GM12878 (cell line): ENCODE results near the gene KRTAP5-3. TPM values are rescaled to one million over a fixed set of nuclear protein-coding genes. Genes with fewer than 3 reads are reported as not detected.

Experiments
- ATAC-seq: fragments of 200-7000 bp; cut with Tn5 transposase; 3 replicates; pipeline ENCODE4 v1.9.1; 2020; ENCODE audit warnings: mild to moderate bottlenecking, moderate library complexity
- BruUV-seq: library from RNA; stranded (reverse); fragments of 400-500 nt; replicated peaks from 2 replicates; lab custom pipeline; 2021; lab: Mats Ljungman, UMichigan
- CTCF ChIA-PET: fragments of 300-600 bp; sonication (Branson Sonifier 250); formaldehyde crosslinking; extraction: SDS; loops from one replicate; lab custom pipeline; 2021; ENCODE audit warnings: inconsistent platforms; lab: Yijun Ruan, JAX
- POLR2A ChIA-PET: fragments of 350-600 bp; formaldehyde crosslinking; extraction: SDS; loops from one replicate; lab custom pipeline; 2021; ENCODE audit warnings: inconsistent platforms; lab: Charles Lee
- RAD21 ChIA-PET: fragments of 300-600 bp; sonication (Branson Sonifier 250); formaldehyde crosslinking; loops from one replicate; lab custom pipeline; 2023; ENCODE audit warnings: antibody characterized with exemption; ENCODE audit not compliant: unreplicated experiment; lab: Charles Lee
- SMC1A ChIA-PET: fragments of 300-600 bp; sonication (Branson Sonifier 250); formaldehyde crosslinking; loops from one replicate; lab custom pipeline; 2023; ENCODE audit not compliant: unreplicated experiment, uncharacterized antibody; lab: Charles Lee
- DNase-seq: peaks from one replicate; pipeline ENCODE4 v3.0.0-alpha.2; 2011; ENCODE audit warnings: low read depth, low spot score
- FAIRE-seq: peaks from 3 replicates; lab custom pipeline; 2011; peaks lifted over from hg19 to GRCh38; lab: Jason Lieb, UNC
- H2AFZ ChIP-seq: 2 replicates; pipeline ENCODE4 v1.6.0; 2011; ENCODE audit warnings: low read depth, low read length, control low read depth; ENCODE audit not compliant: control insufficient read depth
- H3K27ac ChIP-seq: 2 replicates; pipeline ENCODE4 v1.5.1; 2011; ENCODE audit warnings: control low read depth; ENCODE audit not compliant: control insufficient read depth, insufficient read depth
- H3K27me3 ChIP-seq, 2 experiments: replicated peaks in 1 of 2; 2 replicates each; pipeline versions ENCODE4 v1.6.0 to v1.6.1; 2011; ENCODE audit warnings: low read length in 1 of 2; ENCODE audit not compliant: control insufficient read depth in 2 of 2, insufficient read depth in 2 of 2
- H3K36me3 ChIP-seq, 2 experiments: 2 replicates each; pipeline ENCODE4 v1.5.1; 2011; ENCODE audit warnings: low read length in 1 of 2; ENCODE audit not compliant: control insufficient read depth in 2 of 2, insufficient read depth in 2 of 2
- H3K4me1 ChIP-seq: 2 replicates; pipeline ENCODE4 v1.6.1; 2011; ENCODE audit warnings: mild to moderate bottlenecking, low read length, moderate library complexity, mixed read lengths; ENCODE audit not compliant: control insufficient read depth, insufficient read depth
- H3K4me2 ChIP-seq: 2 replicates; pipeline ENCODE4 v1.6.0; 2011; ENCODE audit warnings: control low read depth; ENCODE audit not compliant: control insufficient read depth, insufficient read depth
- H3K4me3 ChIP-seq: fragments of 200-600 bp; sonication (generic); 2 replicates; pipeline ENCODE4 v1.5.1; 2016
- H3K79me2 ChIP-seq: 2 replicates; pipeline ENCODE4 v1.6.0; 2011; ENCODE audit warnings: low read length; ENCODE audit not compliant: control insufficient read depth, insufficient read depth
- H3K9ac ChIP-seq: 2 replicates; pipeline ENCODE4 v1.8.0; 2011; ENCODE audit warnings: low read length, control low read depth, mixed read lengths; ENCODE audit not compliant: control insufficient read depth, insufficient read depth
- H3K9me3 ChIP-seq: replicated peaks from 3 replicates; pipeline ENCODE4 v1.5.1; 2011; ENCODE audit warnings: mild to moderate bottlenecking, low read length; ENCODE audit not compliant: control insufficient read depth, insufficient read depth
- H4K20me1 ChIP-seq: 2 replicates; pipeline ENCODE4 v1.6.0; 2011; ENCODE audit not compliant: control insufficient read depth, insufficient read depth
- ATF2 ChIP-seq: IDR thresholded peaks from 2 replicates; pipeline ENCODE4 v1.6.1; 2012; ENCODE audit warnings: low read length, inconsistent platforms
- ATF7 ChIP-seq: fragments of 450-650 bp; IDR thresholded peaks from 2 replicates; pipeline ENCODE4 v1.6.1; 2016; ENCODE audit warnings: low read depth, mild to moderate bottlenecking
- EED ChIP-seq: sonication (generic); IDR thresholded peaks from 2 replicates; pipeline ENCODE4 v1.6.1; 2016; ENCODE audit warnings: antibody characterized with exemption, low read depth
- NFYB ChIP-seq: IDR thresholded peaks from 2 replicates; pipeline ENCODE4 v1.6.1; 2011; ENCODE audit warnings: low read depth, mild to moderate bottlenecking, low read length, improper control_type of control experiment, moderate library complexity; ENCODE audit not compliant: insufficient read depth
- SMAD1 ChIP-seq: fragments of 450-650 bp; IDR thresholded peaks from 2 replicates; pipeline ENCODE4 v1.6.1; 2018; ENCODE audit warnings: mild to moderate bottlenecking, low read depth; ENCODE audit not compliant: partially characterized antibody
- STAT1 ChIP-seq: fragments of 450-650 bp; conservative IDR thresholded peaks from 2 replicates; pipeline ENCODE4 v1.6.1; 2014; ENCODE audit warnings: antibody characterized with exemption, mild to moderate bottlenecking
- WGBS: methylation state at CpG from one replicate; pipeline ENCODE4 v1.1.6; 2016; ENCODE audit warnings: low lambda C conversion rate; ENCODE audit not compliant: insufficient replicate concordance, insufficient coverage; ENCODE audit errors: missing lambda C conversion rate; 5-methylcytosine and 5-hydroxymethylcytosine counted together
- in situ Hi-C: fragments of 300-500 bp; cut with MboI; formaldehyde crosslinking; loops from 9 replicates; pipeline ENCODE4 v1.14.3; 2018; ENCODE audit warnings: mixed read lengths
- intact Hi-C: fragments of 100-400 bp; cut with micrococcal nuclease; formaldehyde crosslinking; loops from one replicate; pipeline ENCODE4 v1.14.2; 2022; ENCODE audit not compliant: unreplicated experiment
- polyA plus RNA-seq, 11 experiments: library from polyadenylated mRNA; depleted of rRNA in 4 of 11; unstranded in 6 of 11; stranded (reverse) in 5 of 11; fragments of >200 nt; fragmentation: Nextera tagmentation in 4 of 11; fragmentation: Illumina TruSeq in 1 of 11; extraction: Ambion mirVana in 4 of 11; extraction: Trizol in 1 of 11; gene quantifications; 1 replicate in 1 of 11; 2 replicates in 10 of 11; pipeline versions ENCODE4 v1.2.1 to v1.2.3, GENCODE V29; 2011 to 2016; ENCODE audit warnings: inconsistent platforms in 2 of 11, missing spikeins in 2 of 11, low read depth in 1 of 11
- total RNA-seq, 4 experiments: library from RNA; depleted of rRNA in 3 of 4; stranded (reverse); fragments of >200 nt in 3 of 4; fragmentation: Illumina TruSeq in 1 of 4; extraction: Trizol in 1 of 4; gene quantifications; 2 replicates each; pipeline versions ENCODE4 v1.2.1 to v1.2.3, GENCODE V29; 2013 to 2021

KRTAP5-3 gene
- total and polyA plus RNA-seq, 10 of the 15 experiments (the other 5 are each of a cell fraction or from before 2014, with no cell fraction given), result not detected

DNA sequence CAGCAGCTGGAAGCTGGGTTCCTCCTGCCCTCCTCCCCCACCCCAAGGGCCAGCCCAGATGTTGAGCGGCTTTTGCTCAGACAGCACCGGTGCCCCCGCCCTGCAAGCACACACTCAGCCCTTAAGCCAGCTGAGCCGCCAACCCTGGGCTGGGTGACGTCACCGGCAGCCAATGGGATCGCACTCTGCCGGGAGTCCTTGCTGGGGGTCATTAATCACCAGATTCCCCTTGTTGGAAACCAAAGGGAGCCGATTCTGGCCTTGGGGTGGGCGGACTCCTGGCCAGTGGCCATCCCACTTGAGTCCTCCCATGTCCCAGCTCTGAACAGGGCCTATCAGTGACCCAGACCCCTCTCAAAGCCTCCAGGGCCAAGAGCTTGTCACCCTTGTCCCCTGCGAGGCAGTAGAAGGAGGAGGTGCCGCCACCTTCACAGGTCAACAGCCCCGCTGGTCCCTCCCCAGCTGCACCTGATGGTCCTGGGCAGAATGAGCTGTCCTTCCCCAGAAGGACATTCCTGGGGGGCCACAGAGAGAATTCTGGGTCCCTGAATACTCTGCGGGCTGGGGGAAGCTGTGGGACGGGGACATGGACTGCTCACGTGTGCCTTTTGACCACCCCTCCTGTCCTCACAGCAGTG is 43.6 kb downstream of the KRTAP5-3 start:
- no peaks in the 10 kb centered on the region for H3K79me2 ChIP-seq
- ATAC-seq (peak; percentile 39; the same call in 2 of the 3 replicates), DNase-seq (no peak), FAIRE-seq (no peak)
- no peaks in the 10 kb centered on the region for H3K9me3 ChIP-seq
- BruUV-seq, result no TSS peak
- no peak overlapping the region for H3K4me3 ChIP-seq
- TF ChIP-seq STAT1 (no peak), EED (no peak), SMAD1 (no peak), ATF2 (peak; percentile 65; the same call in 1 of the 2 replicates), ATF7 (peak; percentile 77), NFYB (peak; percentile 67)
- in situ Hi-C loops (no loop called here), intact Hi-C loops (no loop called here)
- SMC1A ChIA-PET, result no interaction called here
- POLR2A ChIA-PET, result no interaction called here
- H3K4me2 ChIP-seq, result no peak overlapping the region
- peaks cover 0 to 3% of the 10 kb centered on the region in 2 experiments; a peak in 2 of 4 replicates for H3K27me3 ChIP-seq
- no peak overlapping the region for H3K9ac ChIP-seq
- no peaks in the 10 kb centered on the region for H3K36me3 ChIP-seq
- no peaks in the 10 kb centered on the region for H4K20me1 ChIP-seq
- H3K4me1 ChIP-seq, result no peaks in the 10 kb centered on the region
- CTCF ChIA-PET, result interaction anchor here (1.8 kb wide), 1 partner anchor 10 kb away, joined by 12 read pairs; no protein-coding TSS in a partner anchor
- no peak overlapping the region for H2AFZ ChIP-seq
- no peak overlapping the region for H3K27ac ChIP-seq
- RAD21 ChIA-PET, result interaction anchor here (1.7 kb wide), 1 partner anchor 10 kb away, joined by 5 read pairs; no protein-coding TSS in a partner anchor
- WGBS, result 15% methylated on average over 16 of the region's 16 CpGs
